Measurements from ENCODE around the gene COL19A1. TPM values are rescaled to one million over a fixed set of nuclear protein-coding genes. Genes with fewer than 3 reads are reported as not detected.

The COL19A1 gene
- under 0.01 and 0.44 TPM in 2 replicates for total RNA-seq

GRCh38 chr6:69866351-69866769 lies at the start of gene COL19A1:
TSS of gene COL19A1 (plus strand) at chr6:69866556. CDS start at chr6:69879568, 13,012 bp downstream.

Other genes with a start within 250 kb of the COL19A1 start
- 15.6 and 22.0 TPM in 2 replicates for gene LMBRD1, start 69.5 kb upstream of the COL19A1 start, total RNA-seq

All from uterine smooth muscle cell (primary cell).